Loucy (cell line): ENCODE measurements around the gene MEAK7.

Experiments used
- H2AFZ ChIP-seq: fragments of 200-600 bp; sonication (generic); 2 replicates; pipeline ENCODE4 v1.6.0; 2016; ENCODE audit warnings: antibody characterized with exemption, mild to moderate bottlenecking, low read length, moderate library complexity
- H3F3A ChIP-seq: fragments of 200-600 bp; 2 replicates; pipeline ENCODE4 v1.6.0; 2016; ENCODE audit warnings: antibody characterized with exemption, low read depth, mild to moderate bottlenecking
- H3K27me3 ChIP-seq: fragments of 200-600 bp; sonication (generic); 2 replicates; pipeline ENCODE4 v1.6.1; 2014; ENCODE audit warnings: low read length, mild to moderate bottlenecking; ENCODE audit not compliant: insufficient read depth, poor library complexity, severe bottlenecking
- H3K36me3 ChIP-seq: fragments of 200-600 bp; sonication (generic); 2 replicates; pipeline ENCODE4 v1.6.1; 2016; ENCODE audit warnings: low read length; ENCODE audit not compliant: insufficient read depth
- H3K4me1 ChIP-seq: fragments of 200-600 bp; sonication (generic); 2 replicates; pipeline ENCODE4 v1.5.1; 2014; ENCODE audit warnings: low read length, mild to moderate bottlenecking; ENCODE audit not compliant: insufficient read depth, poor library complexity, severe bottlenecking
- H3K4me2 ChIP-seq: fragments of 200-600 bp; sonication (generic); 2 replicates; pipeline ENCODE4 v1.6.0; 2014; ENCODE audit warnings: antibody characterized with exemption, low read length, low read depth, mild to moderate bottlenecking; ENCODE audit not compliant: poor library complexity, severe bottlenecking
- H3K4me3 ChIP-seq: fragments of 200-600 bp; sonication (generic); 2 replicates; pipeline ENCODE4 v1.5.1; 2014; ENCODE audit warnings: low read length, mild to moderate bottlenecking, mixed read lengths; ENCODE audit not compliant: poor library complexity, severe bottlenecking
- H3K79me2 ChIP-seq: fragments of 200-600 bp; sonication (generic); 2 replicates; pipeline ENCODE4 v1.6.1; 2014; ENCODE audit warnings: low read length; ENCODE audit not compliant: insufficient read depth
- H3K9ac ChIP-seq: fragments of 200-600 bp; sonication (generic); 2 replicates; pipeline ENCODE4 v1.6.0; 2014; ENCODE audit warnings: mild to moderate bottlenecking, low read depth, low read length, moderate library complexity; ENCODE audit not compliant: poor library complexity, severe bottlenecking
- H3K9me2 ChIP-seq: fragments of 200-600 bp; sonication (generic); replicated peaks from 2 replicates; pipeline ENCODE4 v1.6.1; 2016; ENCODE audit warnings: low read depth, low read length, mixed read lengths
- H3K9me3 ChIP-seq: fragments of 200-600 bp; sonication (generic); 2 replicates; pipeline ENCODE4 v1.6.1; 2014; ENCODE audit warnings: mild to moderate bottlenecking, antibody characterized with exemption, low read length, low read depth; ENCODE audit not compliant: insufficient read depth
- H4K20me1 ChIP-seq: fragments of 200-600 bp; sonication (generic); 2 replicates; pipeline ENCODE4 v1.6.0; 2014; ENCODE audit warnings: antibody characterized with exemption, low read length, mild to moderate bottlenecking; ENCODE audit not compliant: insufficient read depth, poor library complexity, severe bottlenecking
- CTCF ChIP-seq: fragments of 200-600 bp; sonication (generic); conservative IDR thresholded peaks from 2 replicates; pipeline ENCODE4 v1.5.1; 2014; ENCODE audit warnings: mild to moderate bottlenecking, antibody characterized with exemption, low read length
- EZH2phosphoT487 ChIP-seq: fragments of 200-600 bp; IDR thresholded peaks from 2 replicates; pipeline ENCODE4 v1.6.1; 2018; ENCODE audit warnings: antibody characterized with exemption, mild to moderate bottlenecking, moderate library complexity, borderline replicate concordance

Gene MEAK7

GRCh38 chr16:84481051-84481735 lies 23.3 kb downstream of the MEAK7 start:
- Histone ChIP-seq H3K9me3 (no peaks in the 10 kb centered on the region), H3K9ac (no peak overlapping the region), H3K4me3 (no peak overlapping the region), H2AFZ (no peak overlapping the region), H3K36me3 (no peaks in the 10 kb centered on the region), H3K4me2 (no peak overlapping the region), H3K9me2 (no peaks in the 10 kb centered on the region), H3F3A (no peaks in the 10 kb centered on the region), H3K79me2 (no peaks in the 10 kb centered on the region), H3K4me1 (no peaks in the 10 kb centered on the region), H3K27me3 (no peaks in the 10 kb centered on the region), H4K20me1 (no peaks in the 10 kb centered on the region)
- no peak for TF ChIP-seq EZH2phosphoT487
- no peak for TF ChIP-seq CTCF

- H2AFZ ChIP-seq, result no peak overlapping the region
- no peaks in the 10 kb centered on the region for H3K79me2 ChIP-seq
- H3K36me3 ChIP-seq, result no peaks in the 10 kb centered on the region
- H3K9ac ChIP-seq, result no peak overlapping the region
- TF ChIP-seq EZH2phosphoT487, result no peak
- H3K4me1 ChIP-seq, result no peaks in the 10 kb centered on the region
- H3F3A ChIP-seq, result no peaks in the 10 kb centered on the region
- H3K4me3 ChIP-seq, result no peak overlapping the region
- H3K9me3 ChIP-seq, result no peaks in the 10 kb centered on the region
- no peaks in the 10 kb centered on the region for H3K27me3 ChIP-seq
- no peaks in the 10 kb centered on the region for H4K20me1 ChIP-seq
- H3K9me2 ChIP-seq, result no peaks in the 10 kb centered on the region
- H3K4me2 ChIP-seq, result no peak overlapping the region
Observed at GRCh38 chr16:84479716-84480450, 24.6 kb downstream of the MEAK7 start.

- Histone ChIP-seq H4K20me1 (no peaks in the 10 kb centered on the region), H3K36me3 (no peaks in the 10 kb centered on the region), H3K27me3 (no peaks in the 10 kb centered on the region), H3K9me3 (no peaks in the 10 kb centered on the region), H3F3A (no peaks in the 10 kb centered on the region), H3K4me1 (no peaks in the 10 kb centered on the region), H3K4me2 (no peak overlapping the region), H3K9me2 (no peaks in the 10 kb centered on the region), H3K9ac (no peak overlapping the region), H3K4me3 (no peak overlapping the region), H3K79me2 (no peaks in the 10 kb centered on the region), H2AFZ (no peak overlapping the region)
- no peak for TF ChIP-seq CTCF
- no peak for TF ChIP-seq EZH2phosphoT487
Observed at GRCh38 chr16:84478172-84478947, 26.1 kb downstream of the MEAK7 start.
